GM12874 (cell line): ENCODE results near the gene ZBTB7C.

Experiments used
- CTCF ChIP-seq: IDR thresholded peaks from 2 replicates; pipeline ENCODE4 v1.5.1; 2011; ENCODE audit warnings: low read depth, mild to moderate bottlenecking, control low read depth, low read length, moderate library complexity; ENCODE audit not compliant: insufficient read depth

Gene ZBTB7C

DNA sequence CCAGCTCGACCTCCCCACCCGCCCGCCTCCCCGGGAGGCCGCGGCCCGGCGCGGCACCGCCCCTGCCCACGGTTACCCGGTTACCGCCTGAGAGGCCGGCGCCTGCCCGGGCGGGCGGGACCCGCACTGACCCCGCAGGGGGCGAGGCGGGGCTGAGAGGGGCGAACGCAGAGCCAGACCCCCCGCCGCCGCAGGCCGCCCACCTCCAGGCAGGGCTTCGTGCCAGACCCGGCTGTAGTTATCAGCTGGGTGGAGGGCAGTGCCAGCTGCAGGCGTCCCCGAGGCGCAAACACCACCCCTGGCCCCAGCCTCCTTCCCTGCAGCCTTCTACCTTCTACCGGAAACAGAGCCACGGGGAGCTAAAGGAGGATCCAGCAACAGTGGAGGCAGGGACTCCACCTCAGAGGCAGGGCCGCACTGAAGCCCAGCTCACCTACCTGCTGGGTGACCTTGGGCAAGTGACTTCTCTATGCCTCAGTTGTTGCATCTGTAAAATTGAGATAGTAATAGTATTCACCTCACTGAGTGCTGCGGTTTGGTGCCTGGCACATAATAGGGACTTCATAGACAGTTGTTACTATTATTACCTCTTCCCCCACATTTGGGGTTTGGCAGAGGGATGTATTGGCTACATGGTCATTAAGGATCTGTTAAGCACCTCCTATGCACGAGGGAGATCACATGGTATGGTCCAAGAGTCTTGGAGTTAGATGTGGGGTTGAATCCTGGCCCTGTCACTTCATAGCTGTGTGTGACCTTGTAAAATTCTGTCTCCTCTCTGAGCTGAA is 247.1 kb downstream of the ZBTB7C start:
- TF ChIP-seq CTCF = no peak

- TF ChIP-seq CTCF = no peak
These were observed 247.8 kb downstream of the ZBTB7C start for GRCh38 chr18:48161191-48161910.

GRCh38 chr18:48160622-48161021 is 248.6 kb downstream of the ZBTB7C start:
- no peak for TF ChIP-seq CTCF

- no peak for TF ChIP-seq CTCF
These were observed 249.4 kb downstream of the ZBTB7C start for GRCh38 chr18:48159816-48160215.

- TF ChIP-seq CTCF = no peak
These were observed 250.5 kb downstream of the ZBTB7C start for GRCh38 chr18:48158721-48159120.

DNA sequence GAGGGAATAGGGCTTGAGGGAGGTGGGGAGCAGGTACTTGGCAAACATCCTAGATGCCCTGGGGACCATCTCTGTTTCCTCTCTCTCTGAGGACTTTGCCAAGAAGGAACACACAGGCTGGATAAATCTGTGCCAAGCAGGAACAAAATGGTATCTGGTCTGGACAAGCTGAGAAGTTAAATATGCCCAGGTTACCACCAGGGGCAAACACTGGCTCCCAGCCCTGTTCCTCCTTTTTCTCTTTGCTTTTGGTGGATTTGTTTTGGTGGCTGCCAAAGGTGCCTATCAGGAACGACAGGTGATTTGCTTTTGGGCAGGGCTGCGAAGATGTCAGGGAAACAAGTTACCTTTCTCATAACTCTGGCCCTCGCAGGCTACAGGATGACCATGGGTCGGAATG is 251.2 kb downstream of the ZBTB7C start:
- TF ChIP-seq CTCF = no peak

- TF ChIP-seq CTCF = no peak
These were observed 253.3 kb downstream of the ZBTB7C start for GRCh38 chr18:48155856-48156255.
